Heart right ventricle (tissue), 16 donors: ENCODE data around the gene JAK1. TPM values are rescaled to one million over a fixed set of nuclear protein-coding genes. Genes with fewer than 3 reads are reported as not detected.

ENCODE experiments used
- ATAC-seq, 8 donors: fragments of 200-7000 bp; cut with Tn5 transposase; one replicate each; pipeline ENCODE4 v1.9.1; 2020; ENCODE audit warnings: mild to moderate bottlenecking in 8 of 8, moderate library complexity in 8 of 8, moderate number of reproducible peaks in 1 of 8
- DNase-seq, 2 donors: peaks; one replicate each; pipeline ENCODE4 v3.0.0-alpha.2; 2020
- H3K27ac ChIP-seq, 10 donors: fragments of 200-600 bp; sonication (generic) in 2 of 10; one replicate each; pipeline versions ENCODE4 v1.5.0 to v1.8.0; 2020 to 2022; ENCODE audit warnings: mild to moderate bottlenecking in 3 of 10
- H3K27me3 ChIP-seq, 7 donors: fragments of 200-600 bp; one replicate each; pipeline ENCODE4 v1.8.0; 2021 to 2022; ENCODE audit warnings: mild to moderate bottlenecking in 2 of 7
- H3K36me3 ChIP-seq, 9 donors: fragments of 200-600 bp; sonication (generic) in 1 of 9; one replicate each; pipeline versions ENCODE4 v1.5.0 to v1.8.0; 2020 to 2022; ENCODE audit warnings: mild to moderate bottlenecking in 2 of 9
- H3K4me1 ChIP-seq, 9 donors: fragments of 200-600 bp; sonication (generic) in 1 of 9; one replicate each; pipeline versions ENCODE4 v1.5.0 to v1.8.0; 2020 to 2022; ENCODE audit warnings: mild to moderate bottlenecking in 4 of 9
- H3K4me3 ChIP-seq, 10 donors: fragments of 200-600 bp; sonication (generic) in 2 of 10; one replicate each; pipeline versions ENCODE4 v1.5.0 to v1.8.0; 2020 to 2022; ENCODE audit warnings: mild to moderate bottlenecking in 7 of 10, moderate library complexity in 2 of 10
- H3K9me3 ChIP-seq, 11 donors: fragments of 200-600 bp in 10 of 11; sonication (generic) in 2 of 11; one replicate each; pipeline versions ENCODE4 v1.5.0 to v1.8.0; 2013 to 2022; ENCODE audit warnings: mild to moderate bottlenecking in 2 of 11, control low read depth in 1 of 11, moderate library complexity in 1 of 11
- CTCF ChIP-seq, 9 donors: fragments of 200-600 bp; sonication (generic) in 2 of 9; IDR thresholded peaks; one replicate each; pipeline versions ENCODE4 v1.5.0 to v1.8.0; 2021 to 2022; ENCODE audit warnings: antibody characterized with exemption in 9 of 9, mild to moderate bottlenecking in 5 of 9, moderate library complexity in 1 of 9
- WGBS, 2 donors: extraction: QIAGEN DNeasy Blood & Tissue Kit; methylation state at CpG; one replicate each; pipeline ENCODE4 v1.1.7; 2013; ENCODE audit warnings: inconsistent platforms in 1 of 2; 5-methylcytosine and 5-hydroxymethylcytosine counted together
- intact Hi-C, 10 donors: fragments of 100-400 bp; cut with DNase I; formaldehyde crosslinking; loops; one replicate each; pipeline versions ENCODE4 v1.11.1 to v1.14.2; 2022
- polyA plus RNA-seq, 2 donors: library from polyadenylated mRNA; stranded (reverse); fragments of 200-250 nt; gene quantifications; one replicate each; pipeline ENCODE4 v1.2.3, GENCODE V29; 2013
- total RNA-seq, 10 donors: library from RNA; stranded (reverse); fragmentation: NEBNext Ultra II Directional in 3 of 10; extraction: Animal tissue kit (Norgen Biotek cat#: 25700) in 3 of 10; gene quantifications; one replicate each; pipeline versions ENCODE4 v1.2.1 to v1.2.4, GENCODE V29; 2021 to 2023
- donor health status: Arrhythmogenic right ventricular cardiomyopathy.
- donor health status: ischemic (EF 13 %, LVEDD 7.1; RV severe dilation, severe dysfunction).
- donor health status: healthy with polysubstance abuse.
- donor health status: DM: no; HTN: yes; CAD: no.
- donor health status: DM: no; HTN: no; CAD: no.
- donor health status: ischemic (EF 25% LVEDD 6.9; RV normal size, moderate dysfunction).
- donor health status: ischemic (EF 25% LVEDD 5.7; RV mildly dilated, moderate dysfunction).
- donor health status: healthy.
- donor health status: DM: yes; HTN: yes; CAD: no.
- donor health status: Ischemic cardiomyopathy.
- donor health status: ischemic (EF 35%, LVEDD 5.7; RV mildly dilated, moderate dysfunction).
- donor health status: nonischemic (EF 11% LVEDD 7.7; RV severe dilation, severe dysfunction).
- donor health status: DM: yes; HTN: yes; CAD: no.
- donor health status: PGD.
- donor health status: ischemic (EF 29% LVEDD 5.4; RV normal size, mild dysfunction).
- donor health status: nonischemic (EF 23%, LVEDD 6.1; RV moderate dilation, normal function).

Gene JAK1
- total and polyA plus RNA-seq, 12 donors, result 20.1 to 122 (median 81.3) TPM

DNA sequence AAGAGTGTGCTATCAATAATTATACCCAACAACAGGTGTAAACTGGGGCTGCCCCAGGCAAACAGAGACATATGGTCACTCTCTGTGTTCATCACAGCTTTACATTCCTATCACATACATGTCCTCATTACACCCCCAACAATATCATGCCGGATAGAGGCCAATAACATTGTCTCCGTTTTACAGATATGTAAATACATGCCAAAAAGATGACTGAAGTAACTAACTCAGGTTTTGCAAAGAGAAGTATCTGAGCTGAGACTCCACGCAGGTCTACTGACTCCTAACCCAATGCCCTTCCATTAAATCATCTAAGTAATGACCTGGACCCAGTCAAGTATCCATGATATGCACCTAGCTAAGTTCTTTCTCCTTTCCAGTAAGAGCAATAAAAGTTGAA lies 55.0 kb downstream of the JAK1 start:
- WGBS, 2 donors, result 87 to 91% methylated on average over 3 of the region's 3 CpGs
- intact Hi-C loops, result no loop called here
- DNase-seq (no peak), ATAC-seq (no peak)
- H3K27ac ChIP-seq, result no peak overlapping the region
- no peaks in the 10 kb centered on the region for H3K27me3 ChIP-seq
- no peak for TF ChIP-seq CTCF (IDR thresholded peaks at IDR 0.05)
- peaks cover 0 to 91% (median 44%) of the 10 kb centered on the region in 9 donors for H3K4me1 ChIP-seq
- H3K4me3 ChIP-seq, result no peak overlapping the region
- H3K36me3 ChIP-seq, result no peaks in the 10 kb centered on the region
- H3K9me3 ChIP-seq, result no peaks in the 10 kb centered on the region

DNA sequence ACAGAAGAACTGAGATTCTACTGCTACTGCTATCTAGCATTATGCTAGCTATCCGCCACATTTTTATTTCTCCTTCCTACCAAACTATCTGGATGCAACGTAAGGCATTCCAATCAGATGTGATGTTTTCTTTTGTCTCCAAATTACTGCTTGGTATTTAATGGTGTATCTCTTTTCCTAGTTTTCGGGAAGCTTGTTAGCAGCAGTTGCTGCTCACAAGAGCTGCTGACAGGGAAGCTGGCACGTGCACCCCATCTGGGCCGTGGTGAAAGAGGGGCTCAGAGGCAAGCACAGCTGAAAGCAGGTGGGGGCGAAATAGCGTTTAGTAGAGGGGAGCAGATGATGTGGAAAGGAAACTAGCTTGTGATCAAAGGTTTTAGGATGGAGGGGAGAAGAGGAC lies 57.3 kb downstream of the JAK1 start:
- intact Hi-C loops, result loop anchor here in 1 of 10 donors (10.0 kb wide), 1 partner anchor 46 kb away; no protein-coding TSS in a partner anchor
- peaks cover 0 to 74% (median 30%) of the 10 kb centered on the region in 9 donors for H3K4me1 ChIP-seq
- DNase-seq, result no peak
- no peaks in the 10 kb centered on the region for H3K36me3 ChIP-seq
- no peak for TF ChIP-seq CTCF (IDR thresholded peaks at IDR 0.05)
- WGBS, 2 donors, result 52 to 54% methylated on average over 7 of the region's 7 CpGs
- ATAC-seq, result peak in 2 of 8 donors; percentile 40 to 47
- no peaks in the 10 kb centered on the region for H3K9me3 ChIP-seq
- H3K27me3 ChIP-seq, result no peaks in the 10 kb centered on the region
- H3K27ac ChIP-seq, result no peak overlapping the region
- no peak overlapping the region for H3K4me3 ChIP-seq

DNA sequence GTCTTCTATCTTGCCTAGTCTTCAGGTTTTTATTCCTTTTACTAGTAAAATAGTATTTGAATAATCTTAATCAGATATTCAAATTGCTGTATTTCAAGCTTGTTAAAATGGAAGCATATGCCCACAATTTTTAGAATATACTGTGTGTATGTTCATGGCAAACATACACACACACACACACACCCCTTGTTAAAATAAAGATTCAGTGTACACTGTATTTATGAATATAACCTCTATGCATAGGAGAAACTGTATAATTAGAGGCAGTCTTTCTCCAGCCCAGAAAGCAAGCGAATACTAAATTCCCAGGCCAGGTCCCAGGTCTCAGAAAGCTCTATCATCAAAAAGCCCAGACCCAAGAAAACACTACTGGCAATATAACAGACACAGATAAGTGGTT lies 57.8 kb downstream of the JAK1 start:
- intact Hi-C loops, result loop anchor here in 1 of 10 donors (10.0 kb wide), 1 partner anchor 46 kb away; no protein-coding TSS in a partner anchor
- H3K27me3 ChIP-seq, result no peaks in the 10 kb centered on the region
- H3K36me3 ChIP-seq, result no peaks in the 10 kb centered on the region
- DNase-seq (no peak), ATAC-seq (no peak)
- H3K4me3 ChIP-seq, result no peak overlapping the region
- WGBS, 2 donors, result 91 to 95% methylated on average over 1 of the region's 1 CpG
- no peaks in the 10 kb centered on the region for H3K9me3 ChIP-seq
- TF ChIP-seq CTCF (IDR thresholded peaks at IDR 0.05), result no peak
- H3K4me1 ChIP-seq, result peaks cover 0 to 71% (median 29%) of the 10 kb centered on the region in 9 donors
- H3K27ac ChIP-seq, result no peak overlapping the region

- Histone ChIP-seq H3K27me3 (no peaks in the 10 kb centered on the region), H3K27ac (no peak overlapping the region), H3K4me3 (no peak overlapping the region), H3K36me3 (no peaks in the 10 kb centered on the region), H3K9me3 (no peaks in the 10 kb centered on the region), H3K4me1 (peaks cover 0 to 65% (median 21%) of the 10 kb centered on the region in 9 donors)
- DNase-seq, result no peak
- ATAC-seq, result no peak
- intact Hi-C loops, result loop anchor here in 1 of 10 donors (10.0 kb wide), 1 partner anchor 48 kb away; no protein-coding TSS in a partner anchor
- WGBS, 2 donors, result 98 to 100% methylated on average over 3 of the region's 3 CpGs
- TF ChIP-seq CTCF (IDR thresholded peaks at IDR 0.05), result no peak
Observed at GRCh38 chr1:64906447-64906846, 59.9 kb downstream of the JAK1 start.
